DOHH2 (cell line): Measurements from ENCODE around the gene DIS3L2.
"Not testable (repeated sequence)": the region's sequence is repeated elsewhere in the genome, so short reads cannot be mapped to it uniquely, and the experiment has no call there.

Source experiments
- H3F3A ChIP-seq: fragments of 200-600 bp; sonication (generic), shearing (Covaris generic); 2 replicates; pipeline ENCODE4 v1.6.0; 2016; ENCODE audit warnings: antibody characterized with exemption, mild to moderate bottlenecking; ENCODE audit not compliant: control insufficient read depth, insufficient read depth
- H3K27ac ChIP-seq: fragments of 200-600 bp; sonication (generic); 2 replicates; pipeline ENCODE4 v1.5.1; 2014; ENCODE audit warnings: low read depth, mild to moderate bottlenecking, low read length, moderate library complexity
- H3K27me3 ChIP-seq: fragments of 200-600 bp; sonication (generic); 2 replicates; pipeline ENCODE4 v1.6.1; 2014; ENCODE audit warnings: mild to moderate bottlenecking, low read length, mixed read lengths; ENCODE audit not compliant: control insufficient read depth
- H3K36me3 ChIP-seq: fragments of 200-600 bp; sonication (generic); 2 replicates; pipeline ENCODE4 v1.6.1; 2014; ENCODE audit warnings: mild to moderate bottlenecking, low read length, moderate library complexity, mixed read lengths; ENCODE audit not compliant: control insufficient read depth
- H3K4me1 ChIP-seq: fragments of 200-600 bp; sonication (generic); 2 replicates; pipeline ENCODE4 v1.6.1; 2014; ENCODE audit warnings: mild to moderate bottlenecking, low read length, mixed read lengths; ENCODE audit not compliant: control insufficient read depth
- H3K4me2 ChIP-seq: fragments of 200-600 bp; sonication (generic); 2 replicates; pipeline ENCODE4 v1.6.0; 2014; ENCODE audit warnings: mild to moderate bottlenecking, low read length, moderate library complexity
- H3K4me3 ChIP-seq: fragments of 200-600 bp; sonication (generic); 2 replicates; pipeline ENCODE4 v1.5.1; 2014; ENCODE audit warnings: mild to moderate bottlenecking, low read length, mixed read lengths
- H3K79me2 ChIP-seq: fragments of 200-600 bp; sonication (generic); 2 replicates; pipeline ENCODE4 v1.6.1; 2014; ENCODE audit warnings: mild to moderate bottlenecking, low read length, mixed read lengths; ENCODE audit not compliant: control insufficient read depth
- H3K9me2 ChIP-seq: fragments of 200-600 bp; sonication (generic); replicated peaks from 2 replicates; pipeline ENCODE4 v1.6.1; 2014; ENCODE audit warnings: mild to moderate bottlenecking, low read length, mixed read lengths; ENCODE audit not compliant: control insufficient read depth
- H3K9me3 ChIP-seq: fragments of 200-600 bp; sonication (generic); 2 replicates; pipeline ENCODE4 v1.6.1; 2014; ENCODE audit warnings: antibody characterized with exemption, low read length, mixed read lengths; ENCODE audit not compliant: control insufficient read depth, insufficient read depth
- H4K20me1 ChIP-seq: fragments of 200-600 bp; sonication (generic); 2 replicates; pipeline ENCODE4 v1.6.0; 2014; ENCODE audit warnings: low read depth, mild to moderate bottlenecking, antibody characterized with exemption, low read length, moderate library complexity; ENCODE audit not compliant: control insufficient read depth, insufficient read depth
- EZH2phosphoT487 ChIP-seq: fragments of 200-600 bp; sonication (generic); IDR thresholded peaks from 2 replicates; pipeline ENCODE4 v1.6.1; 2017; ENCODE audit warnings: borderline replicate concordance, mild to moderate bottlenecking, antibody characterized with exemption, low read length, moderate library complexity, mixed read lengths
- TF ChIP-seq, protein P1 (sequence below): fragments of 200-600 bp; sonication (generic); IDR thresholded peaks from one replicate; pipeline ENCODE4 v1.5.1; 2014; ENCODE audit warnings: antibody characterized with exemption, mild to moderate bottlenecking, low read depth, low read length; ENCODE audit not compliant: poor library complexity, severe bottlenecking

Gene DIS3L2

DNA sequence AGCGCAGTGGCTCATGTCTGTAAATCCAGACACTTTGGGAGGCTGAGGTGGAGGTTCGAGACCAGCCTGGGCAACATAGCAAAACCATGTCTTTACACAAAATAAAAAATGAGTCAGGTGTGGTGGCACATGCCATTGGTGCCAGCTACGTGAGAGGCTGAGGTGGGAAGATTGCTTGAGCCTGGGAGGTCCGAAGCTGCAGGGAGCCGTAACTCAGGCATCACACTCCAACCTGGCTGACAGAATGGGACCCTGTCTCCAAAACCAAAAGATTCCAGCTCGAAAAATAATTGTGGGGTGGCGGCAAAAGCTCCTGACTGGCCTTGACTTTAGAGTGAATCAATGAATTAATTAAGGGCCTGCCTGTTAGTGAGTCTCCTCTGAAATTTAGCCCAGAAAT is 415.8 kb downstream of the DIS3L2 start:
- H3K27me3 ChIP-seq = peaks cover 2% of the 10 kb centered on the region; the same call in 1 of the 2 replicates
- no peak overlapping the region for H3K4me2 ChIP-seq
- no peak overlapping the region for H3K4me3 ChIP-seq
- no peaks in the 10 kb centered on the region for H3K79me2 ChIP-seq
- TF ChIP-seq EZH2phosphoT487 = no peak
- TF ChIP-seq, protein P1, sequence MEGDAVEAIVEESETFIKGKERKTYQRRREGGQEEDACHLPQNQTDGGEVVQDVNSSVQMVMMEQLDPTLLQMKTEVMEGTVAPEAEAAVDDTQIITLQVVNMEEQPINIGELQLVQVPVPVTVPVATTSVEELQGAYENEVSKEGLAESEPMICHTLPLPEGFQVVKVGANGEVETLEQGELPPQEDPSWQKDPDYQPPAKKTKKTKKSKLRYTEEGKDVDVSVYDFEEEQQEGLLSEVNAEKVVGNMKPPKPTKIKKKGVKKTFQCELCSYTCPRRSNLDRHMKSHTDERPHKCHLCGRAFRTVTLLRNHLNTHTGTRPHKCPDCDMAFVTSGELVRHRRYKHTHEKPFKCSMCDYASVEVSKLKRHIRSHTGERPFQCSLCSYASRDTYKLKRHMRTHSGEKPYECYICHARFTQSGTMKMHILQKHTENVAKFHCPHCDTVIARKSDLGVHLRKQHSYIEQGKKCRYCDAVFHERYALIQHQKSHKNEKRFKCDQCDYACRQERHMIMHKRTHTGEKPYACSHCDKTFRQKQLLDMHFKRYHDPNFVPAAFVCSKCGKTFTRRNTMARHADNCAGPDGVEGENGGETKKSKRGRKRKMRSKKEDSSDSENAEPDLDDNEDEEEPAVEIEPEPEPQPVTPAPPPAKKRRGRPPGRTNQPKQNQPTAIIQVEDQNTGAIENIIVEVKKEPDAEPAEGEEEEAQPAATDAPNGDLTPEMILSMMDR = no peak
- no peaks in the 10 kb centered on the region for H3K36me3 ChIP-seq
- H3F3A ChIP-seq = no peaks in the 10 kb centered on the region
- H3K27ac ChIP-seq = no peak overlapping the region
- H3K4me1 ChIP-seq = no peaks in the 10 kb centered on the region
- no peaks in the 10 kb centered on the region for H3K9me2 ChIP-seq
- H4K20me1 ChIP-seq = no peaks in the 10 kb centered on the region
- H3K9me3 ChIP-seq = no peaks in the 10 kb centered on the region

DNA sequence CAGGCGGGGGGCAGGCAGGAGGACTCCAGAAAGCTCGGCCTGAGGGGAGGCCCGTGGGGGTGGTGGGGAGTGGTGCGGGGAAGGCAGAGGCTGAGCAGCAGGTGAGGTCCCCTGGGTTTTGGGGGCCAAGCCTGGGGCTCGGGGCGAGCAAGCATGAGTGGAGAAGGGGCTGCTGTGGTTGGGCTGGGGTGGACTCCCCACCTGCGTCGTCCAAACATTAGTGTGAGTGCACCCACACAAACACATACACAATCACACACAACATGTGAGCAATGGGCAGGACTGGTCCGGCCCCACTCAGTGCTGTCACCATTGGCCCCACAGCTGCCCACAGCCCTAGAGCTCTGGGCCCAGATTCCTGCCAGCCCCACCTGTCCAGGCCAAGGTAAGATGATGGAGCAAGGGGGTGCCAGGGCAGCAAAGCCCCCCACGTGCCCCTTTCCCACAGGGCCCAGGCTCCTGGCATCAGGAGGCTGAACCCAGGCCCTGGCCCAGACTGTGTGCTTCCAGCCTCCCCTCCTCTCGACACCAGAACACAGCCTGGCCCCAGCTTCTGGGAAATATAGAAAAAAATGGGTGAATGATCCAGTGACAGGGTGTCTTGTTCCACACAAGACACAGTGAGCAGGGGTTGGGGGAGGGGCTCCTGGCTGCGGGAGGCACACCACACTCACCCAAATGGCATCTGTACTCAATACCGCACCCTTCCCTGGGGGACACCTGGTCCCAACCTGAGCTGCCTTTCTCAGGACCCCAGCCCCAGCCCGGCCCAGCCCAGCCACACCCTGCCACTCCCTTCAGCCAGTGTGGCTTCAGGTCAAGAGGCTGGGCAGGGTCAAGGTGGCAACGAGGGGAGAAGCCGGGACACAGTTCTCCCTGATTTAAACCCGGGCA is 416.6 kb downstream of the DIS3L2 start:
- Histone ChIP-seq H3K79me2 (no peaks in the 10 kb centered on the region), H3F3A (no peaks in the 10 kb centered on the region), H4K20me1 (no peaks in the 10 kb centered on the region), H3K4me2 (no peak overlapping the region), H3K27ac (no peak overlapping the region), H3K4me1 (no peaks in the 10 kb centered on the region), H3K27me3 (peaks cover 2% of the 10 kb centered on the region; the same call in 1 of the 2 replicates), H3K9me3 (no peaks in the 10 kb centered on the region), H3K36me3 (no peaks in the 10 kb centered on the region), H3K9me2 (no peaks in the 10 kb centered on the region), H3K4me3 (no peak overlapping the region)
- TF ChIP-seq, protein P1 = no peak
- no peak for TF ChIP-seq EZH2phosphoT487

DNA sequence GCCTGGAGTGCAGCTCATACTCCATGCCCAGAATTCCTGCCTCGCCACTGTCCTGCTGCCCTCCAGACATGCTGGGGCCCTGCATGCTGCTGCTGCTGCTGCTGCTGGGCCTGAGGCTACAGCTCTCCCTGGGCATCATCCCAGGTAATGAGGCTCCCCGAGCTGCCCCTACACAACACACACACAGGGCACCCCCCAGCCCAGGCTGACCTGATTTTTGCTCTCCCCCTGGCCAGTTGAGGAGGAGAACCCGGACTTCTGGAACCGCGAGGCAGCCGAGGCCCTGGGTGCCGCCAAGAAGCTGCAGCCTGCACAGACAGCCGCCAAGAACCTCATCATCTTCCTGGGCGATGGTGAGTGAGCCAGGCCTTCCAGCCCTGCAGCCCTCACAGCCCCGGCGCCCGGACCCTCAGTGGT is 417.2 kb downstream of the DIS3L2 start, which contains the start of gene ALPP:
TSS of gene ALPP (plus strand) at position 17 of the 417 bp plus-strand sequence. CDS start at position 69, 52 bp downstream.
- H3K79me2 ChIP-seq, H3K9me2 ChIP-seq, H3K27ac ChIP-seq, H3K36me3 ChIP-seq, H3K9me3 ChIP-seq, H3F3A ChIP-seq, H3K4me3 ChIP-seq, H3K4me2 ChIP-seq, H3K27me3 ChIP-seq, H4K20me1 ChIP-seq, H3K4me1 ChIP-seq: not testable (repeated sequence)

DNA sequence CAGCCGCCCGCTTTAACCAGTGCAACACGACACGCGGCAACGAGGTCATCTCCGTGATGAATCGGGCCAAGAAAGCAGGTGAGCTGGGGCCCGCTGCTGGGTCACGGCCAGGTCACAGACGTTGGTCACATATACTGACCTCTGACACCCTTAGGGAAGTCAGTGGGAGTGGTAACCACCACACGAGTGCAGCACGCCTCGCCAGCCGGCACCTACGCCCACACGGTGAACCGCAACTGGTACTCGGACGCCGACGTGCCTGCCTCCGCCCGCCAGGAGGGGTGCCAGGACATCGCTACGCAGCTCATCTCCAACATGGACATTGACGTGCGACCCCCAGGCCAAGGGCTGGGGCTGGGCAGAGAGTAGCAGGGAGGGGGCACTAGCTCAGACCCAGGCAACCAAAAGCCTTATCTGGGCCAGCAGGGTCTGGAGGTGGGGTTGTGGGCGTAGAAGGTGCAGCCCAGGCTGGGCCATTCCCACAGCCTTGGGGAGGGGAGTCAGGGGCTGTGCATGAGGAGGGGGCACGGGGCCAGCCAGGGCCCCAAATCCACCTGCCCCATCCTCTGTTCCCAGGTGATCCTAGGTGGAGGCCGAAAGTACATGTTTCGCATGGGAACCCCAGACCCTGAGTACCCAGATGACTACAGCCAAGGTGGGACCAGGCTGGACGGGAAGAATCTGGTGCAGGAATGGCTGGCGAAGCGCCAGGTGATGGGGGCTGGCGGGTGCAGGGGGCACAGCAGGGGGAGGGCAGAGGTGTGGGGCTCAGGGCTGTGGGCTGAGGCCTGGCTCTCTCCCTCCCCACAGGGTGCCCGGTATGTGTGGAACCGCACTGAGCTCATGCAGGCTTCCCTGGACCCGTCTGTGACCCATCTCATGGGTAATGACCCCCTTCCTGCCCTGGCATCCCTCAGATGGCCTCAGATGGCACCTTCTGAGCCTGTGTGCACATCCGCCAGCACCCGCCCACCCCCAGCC is 418.4 kb downstream of the DIS3L2 start:
- not testable (repeated sequence) for H4K20me1 ChIP-seq, H3K27me3 ChIP-seq, H3K9me3 ChIP-seq, H3K4me1 ChIP-seq, H3F3A ChIP-seq, H3K4me3 ChIP-seq, H3K79me2 ChIP-seq, H3K36me3 ChIP-seq, H3K27ac ChIP-seq, H3K4me2 ChIP-seq, H3K9me2 ChIP-seq

GRCh38 chr2:232381204-232382031 is 419.9 kb downstream of the DIS3L2 start:
- H3K27me3 ChIP-seq, H3K36me3 ChIP-seq, H3K4me3 ChIP-seq, H3K9me3 ChIP-seq, H4K20me1 ChIP-seq, H3K4me2 ChIP-seq, H3K79me2 ChIP-seq, H3K9me2 ChIP-seq, H3K27ac ChIP-seq, H3F3A ChIP-seq: not testable (repeated sequence)
- peaks cover 17% of the 10 kb centered on the region for H3K4me1 ChIP-seq
